ENCODE results near the gene RPL14. TPM values are rescaled to one million over a fixed set of nuclear protein-coding genes. Genes with fewer than 3 reads are reported as not detected.

The RPL14 gene
- total and polyA plus RNA-seq, 11 donors, result 159 to 1,346 (median 1,044) TPM

- ATAC-seq (no peak), DNase-seq (no peak)
- no peak overlapping the region for H3K27ac ChIP-seq
- no peaks in the 10 kb centered on the region for H3K9me3 ChIP-seq
- H3K4me3 ChIP-seq, result no peak overlapping the region
- TF ChIP-seq POLR2A (IDR thresholded peaks at IDR 0.05) (no peak), CTCF (IDR thresholded peaks at IDR 0.05) (no peak)
- no peaks in the 10 kb centered on the region for H3K4me1 ChIP-seq
- H3K36me3 ChIP-seq, result no peaks in the 10 kb centered on the region
- no peaks in the 10 kb centered on the region for H3K27me3 ChIP-seq
- 81 to 92% (median 87%) methylated on average over 2 of the region's 2 CpGs for WGBS, 4 donors
- intact Hi-C loops (cut with DNase I), result no loop called here
Measured at GRCh38 chr3:40497288-40497687, 40.1 kb downstream of the RPL14 start.

- no peaks in the 10 kb centered on the region for H3K27me3 ChIP-seq
- intact Hi-C loops (cut with DNase I), result no loop called here
Measured at GRCh38 chr3:40499952-40500351, 42.8 kb downstream of the RPL14 start.

GRCh38 chr3:40502034-40502433, 44.9 kb downstream of the RPL14 start:
- intact Hi-C loops (cut with DNase I), result no loop called here
- no peak overlapping the region for H3K27ac ChIP-seq
- peaks cover 0 to 24% (median 12%) of the 10 kb centered on the region in 12 donors for H3K4me1 ChIP-seq
- ATAC-seq, result no peak
- WGBS, 4 donors, result 85 to 98% (median 91%) methylated on average over 2 of the region's 2 CpGs
- H3K27me3 ChIP-seq, result no peaks in the 10 kb centered on the region
- TF ChIP-seq CTCF (IDR thresholded peaks at IDR 0.05), result no peak
- TF ChIP-seq POLR2A (IDR thresholded peaks at IDR 0.05), result no peak
- no peak for DNase-seq
- no peaks in the 10 kb centered on the region for H3K36me3 ChIP-seq
- H3K4me3 ChIP-seq, result no peak overlapping the region
- H3K9me3 ChIP-seq, result no peaks in the 10 kb centered on the region

More at GRCh38 chr3:40499952-40500351, 42.8 kb downstream of the RPL14 start:
- TF ChIP-seq POLR2A (IDR thresholded peaks at IDR 0.05) (no peak), CTCF (IDR thresholded peaks at IDR 0.05) (no peak)
- Histone ChIP-seq H3K4me1 (peaks cover 0 to 10% (median 4%) of the 10 kb centered on the region in 12 donors), H3K36me3 (no peaks in the 10 kb centered on the region), H3K27ac (no peak overlapping the region), H3K4me3 (no peak overlapping the region), H3K9me3 (no peaks in the 10 kb centered on the region)
- no peak for ATAC-seq
- 91 to 96% (median 94%) methylated on average over 1 of the region's 1 CpG for WGBS, 4 donors
- DNase-seq, result no peak

GRCh38 chr3:40504636-40505430, 47.7 kb downstream of the RPL14 start:
- intact Hi-C loops (cut with DNase I), result no loop called here
- peak overlapping the region in 6 of 12 donors; percentile 22 to 80 (median 75) for H3K27ac ChIP-seq
- no peaks in the 10 kb centered on the region for H3K9me3 ChIP-seq
- H3K36me3 ChIP-seq, result peaks cover 0 to 4% (median 0%) of the 10 kb centered on the region in 9 donors
- no peaks in the 10 kb centered on the region for H3K27me3 ChIP-seq
- WGBS, 4 donors, result 69 to 75% (median 72%) methylated on average over 5 of the region's 5 CpGs
- no peak for DNase-seq
- peaks cover 0 to 24% (median 12%) of the 10 kb centered on the region in 12 donors for H3K4me1 ChIP-seq
- peak in 3 of 4 donors; percentile 19 to 61 (median 50) for ATAC-seq
- peak overlapping the region in 9 of 12 donors; percentile 54 to 83 (median 72) for H3K4me3 ChIP-seq
- TF ChIP-seq CTCF (IDR thresholded peaks at IDR 0.05), result no peak
- no peak for TF ChIP-seq POLR2A (IDR thresholded peaks at IDR 0.05)

Measured in heart left ventricle (tissue), 16 donors.